ENCODE results near the gene PGD. TPM values are rescaled to one million over a fixed set of nuclear protein-coding genes. Genes with fewer than 3 reads are reported as not detected.

The PGD gene
- total RNA-seq, 2 experiments from 2014 or later, result 65.0 to 68.7 TPM

DNA sequence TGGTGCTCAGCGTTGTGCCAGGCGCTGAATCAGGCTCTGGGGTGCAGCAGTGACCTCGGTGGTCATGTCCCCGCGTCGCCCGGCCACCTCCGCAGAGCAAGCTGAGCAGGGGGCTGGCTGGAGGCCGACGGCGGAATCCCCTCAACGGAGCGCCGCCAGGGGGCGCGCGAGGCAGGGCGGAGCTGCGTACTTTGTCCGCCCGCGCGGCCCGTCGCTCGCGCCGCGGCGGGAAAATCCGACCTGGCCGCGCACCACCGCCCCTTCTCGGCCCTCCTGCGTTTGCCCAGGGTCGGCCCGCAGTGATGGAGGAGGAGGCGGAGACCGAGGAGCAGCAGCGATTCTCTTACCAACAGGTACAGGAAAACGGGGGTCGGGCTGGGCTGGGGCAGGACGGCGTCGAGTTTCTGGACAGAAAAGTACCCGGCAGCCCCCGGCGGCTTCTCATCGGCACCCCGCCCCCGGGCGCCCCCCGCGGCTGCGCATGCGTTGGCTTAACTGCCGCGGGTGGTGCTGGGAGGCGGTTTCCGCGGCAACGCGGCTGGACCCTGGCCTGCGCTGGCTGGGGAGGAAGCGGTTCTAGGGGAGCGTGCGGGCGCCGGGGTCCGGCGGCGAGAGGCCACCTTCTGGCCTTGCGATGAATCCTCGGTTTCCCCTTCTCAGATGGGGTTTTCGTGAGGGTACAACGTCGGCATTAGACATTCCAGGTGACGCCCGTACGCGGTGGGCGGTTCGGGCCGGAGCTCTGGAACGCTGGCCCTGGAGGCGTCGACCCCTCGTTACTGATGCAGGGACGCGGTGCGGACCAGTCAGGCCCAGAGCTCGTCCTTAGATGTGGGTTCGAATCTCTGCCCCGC lies 31.6 kb downstream of the PGD start, which contains the start of gene CENPS:
Gene CENPS, plus strand, starts transcription at position 218 of the 854 bp plus-strand sequence. Its CDS starts 85 bp downstream, at position 303.
- Mint-ChIP-seq H3K27ac (peak within 1 kb of the TSS; percentile 91), H3K27me3 (no peaks in the 10 kb centered on the region), H3K4me1 (peaks cover 31% of the 10 kb centered on the region), H3K36me3 (ENCODE audit: low read depth) (no peaks in the 10 kb centered on the region), H3K9me3 (no peaks in the 10 kb centered on the region), H3K4me3 (peak within 1 kb of the TSS; percentile 82)
- CTCF ChIA-PET, result interaction anchor here (0.6 to 4.6 kb wide), 31 partner anchors 10 to 546 kb away, joined by 3 to 61 read pairs (median 4); partner anchors contain the start of genes DFFA, KIF1B, LZIC and NMNAT1
- POLR2A ChIA-PET, result interaction anchor here (0.7 kb wide), 1 partner anchor 359 kb away, joined by 3 read pairs; no protein-coding TSS in a partner anchor
- DNase-seq, result peak; percentile 81

DNA sequence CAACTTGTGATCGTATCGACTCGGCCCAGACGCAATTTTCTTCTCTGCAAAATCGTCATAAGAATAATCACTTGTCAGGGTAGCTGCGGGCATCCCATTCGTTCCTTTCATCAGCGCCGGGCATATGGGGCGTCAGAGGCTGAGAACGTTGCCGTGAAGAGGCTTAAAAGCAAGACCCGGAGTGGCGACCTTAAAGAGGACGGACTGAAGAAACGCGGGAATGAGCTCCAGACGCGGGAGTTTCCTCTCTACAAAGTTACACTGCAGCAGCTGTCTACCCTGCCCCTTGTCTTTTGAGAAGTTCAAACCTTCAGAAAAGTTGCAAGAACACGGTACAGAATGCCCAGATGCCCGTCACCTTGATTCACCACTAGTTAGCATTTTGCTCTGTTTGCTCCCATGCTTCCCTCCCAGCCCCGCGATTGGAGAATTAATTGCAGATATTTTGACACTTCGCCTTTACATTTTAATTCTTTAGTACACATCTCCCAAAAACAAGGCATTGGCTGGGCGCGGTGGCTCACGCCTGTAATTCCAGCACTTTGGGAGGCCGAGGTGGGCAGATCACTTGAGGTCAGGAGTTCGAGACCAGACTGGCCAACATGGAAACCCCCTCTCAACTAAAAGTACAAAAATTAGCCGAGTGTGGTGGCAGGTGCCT lies 32.3 kb downstream of the PGD start:
- no peaks in the 10 kb centered on the region for H3K27me3 Mint-ChIP-seq
- peak overlapping the region; percentile 82 for H3K27ac Mint-ChIP-seq
- POLR2A ChIA-PET, result no interaction called here
- no peaks in the 10 kb centered on the region for H3K36me3 Mint-ChIP-seq (ENCODE audit: low read depth)
- peaks cover 31% of the 10 kb centered on the region for H3K4me1 Mint-ChIP-seq
- H3K9me3 Mint-ChIP-seq, result no peaks in the 10 kb centered on the region
- H3K4me3 Mint-ChIP-seq, result peak overlapping the region; percentile 82
- CTCF ChIA-PET, result interaction anchor here (0.8 to 4.6 kb wide), 13 partner anchors 14 to 547 kb away, joined by 3 to 61 read pairs (median 5); partner anchors contain the start of genes DFFA, KIF1B, LZIC and NMNAT1
- DNase-seq, result peak; percentile 22

DNA sequence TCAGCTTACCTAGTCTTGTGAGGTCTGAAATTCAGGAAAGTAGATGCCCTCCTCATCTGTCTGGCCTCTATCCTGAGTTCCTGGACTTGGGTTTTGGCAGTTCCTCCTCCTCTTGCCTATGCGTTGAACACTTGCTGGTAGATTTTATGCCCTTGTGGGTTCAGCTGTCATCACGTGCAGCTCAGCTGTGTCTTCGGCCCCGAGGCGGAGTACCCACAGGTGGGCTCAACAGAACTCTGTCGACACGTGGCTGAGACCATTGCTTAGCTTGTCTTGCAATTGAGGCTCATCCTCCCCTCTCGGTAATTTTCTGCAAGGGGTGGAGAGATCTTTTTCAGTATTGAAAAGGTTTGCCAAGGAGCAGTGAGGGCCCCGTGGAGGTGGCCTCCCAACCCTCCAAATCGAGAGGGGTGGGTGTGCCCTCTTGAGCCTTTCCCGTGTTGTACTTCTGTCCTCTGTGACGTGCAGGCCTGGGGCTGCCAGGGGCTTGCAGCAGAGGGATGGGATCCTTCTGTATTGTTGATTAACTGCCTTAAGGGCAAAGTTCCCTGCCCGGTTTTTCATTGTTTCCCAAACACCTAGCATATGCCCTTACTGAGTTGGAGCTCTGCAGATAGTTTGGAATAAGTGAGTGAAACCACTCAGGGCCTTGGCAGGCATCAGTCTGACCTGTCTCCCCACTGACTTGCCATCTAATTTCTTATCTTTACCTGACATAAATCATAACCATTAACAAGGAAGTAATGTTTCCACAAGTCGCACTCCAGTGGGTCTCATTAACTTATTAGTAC lies 34.2 kb downstream of the PGD start:
- CTCF ChIA-PET, result interaction anchor here (1.1 to 4.6 kb wide), 3 partner anchors 25 to 805 kb away, joined by 3 to 61 read pairs (median 4); no protein-coding TSS in a partner anchor
- POLR2A ChIA-PET, result no interaction called here
- no peak overlapping the region for H3K27ac Mint-ChIP-seq

DNA sequence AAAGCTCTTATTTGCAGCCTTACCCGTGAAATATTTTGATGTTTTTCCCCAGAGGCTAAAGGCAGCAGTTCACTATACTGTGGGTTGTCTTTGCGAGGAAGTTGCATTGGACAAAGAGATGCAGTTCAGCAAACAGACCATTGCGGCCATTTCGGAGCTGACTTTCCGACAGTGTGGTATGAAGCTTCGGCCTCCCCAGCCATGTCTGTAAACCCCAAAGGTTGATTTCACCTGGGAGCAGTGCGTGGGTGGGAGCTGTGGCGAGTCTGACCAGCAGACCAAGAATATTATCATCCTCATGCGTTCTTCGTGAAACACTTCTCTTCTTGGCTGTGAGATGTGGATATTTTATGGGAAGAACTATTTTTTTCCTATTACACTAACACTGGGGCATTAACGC lies 34.9 kb downstream of the PGD start:
- CTCF ChIA-PET, result interaction anchor here (1.1 to 1.4 kb wide), 2 partner anchors 23 to 24 kb away, joined by 3 read pairs; no protein-coding TSS in a partner anchor
- POLR2A ChIA-PET, result no interaction called here
- H3K27me3 Mint-ChIP-seq, result no peaks in the 10 kb centered on the region

More for the DNA sequence above, 34.2 kb downstream of the PGD start:
- peaks cover 25% of the 10 kb centered on the region for H3K4me1 Mint-ChIP-seq
- H3K36me3 Mint-ChIP-seq (ENCODE audit: low read depth), result no peaks in the 10 kb centered on the region
- H3K27me3 Mint-ChIP-seq, result no peaks in the 10 kb centered on the region
- no peak overlapping the region for H3K4me3 Mint-ChIP-seq
- no peaks in the 10 kb centered on the region for H3K9me3 Mint-ChIP-seq
- no peak for DNase-seq

DNA sequence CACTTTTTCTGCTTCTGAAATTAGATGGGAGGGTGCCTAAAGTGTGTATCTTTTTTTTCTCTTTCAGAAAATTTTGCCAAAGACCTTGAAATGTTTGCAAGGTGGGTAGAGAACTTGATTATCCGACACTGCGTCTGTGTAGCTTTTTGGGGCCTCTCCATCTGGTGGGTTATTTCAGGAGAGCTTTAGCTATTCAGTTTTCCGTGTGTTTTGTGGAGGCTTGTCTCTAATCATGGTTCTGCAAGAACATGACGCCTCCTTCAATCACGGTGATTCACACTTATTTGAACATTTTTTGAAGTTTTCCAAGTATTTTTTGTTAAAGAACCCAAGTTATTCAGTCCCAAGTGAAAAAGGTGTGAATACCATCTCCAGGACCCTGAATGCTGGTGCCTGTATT lies 35.7 kb downstream of the PGD start:
- ChIA-PET CTCF (interaction anchor here (1.1 to 1.4 kb wide), 2 partner anchors 22 to 23 kb away, joined by 3 read pairs; no protein-coding TSS in a partner anchor), POLR2A (no interaction called here)
- no peak overlapping the region for H3K27ac Mint-ChIP-seq
- no peaks in the 10 kb centered on the region for H3K36me3 Mint-ChIP-seq (ENCODE audit: low read depth)
- H3K4me1 Mint-ChIP-seq, result peaks cover 20% of the 10 kb centered on the region
- H3K4me3 Mint-ChIP-seq, result no peak overlapping the region
- no peaks in the 10 kb centered on the region for H3K9me3 Mint-ChIP-seq
- DNase-seq, result no peak
- H3K27me3 Mint-ChIP-seq, result no peaks in the 10 kb centered on the region

More for the DNA sequence above, 34.9 kb downstream of the PGD start:
- DNase-seq, result no peak
- Mint-ChIP-seq H3K4me1 (peaks cover 23% of the 10 kb centered on the region), H3K27ac (no peak overlapping the region), H3K36me3 (ENCODE audit: low read depth) (no peaks in the 10 kb centered on the region), H3K4me3 (no peak overlapping the region), H3K9me3 (no peaks in the 10 kb centered on the region)

DNA sequence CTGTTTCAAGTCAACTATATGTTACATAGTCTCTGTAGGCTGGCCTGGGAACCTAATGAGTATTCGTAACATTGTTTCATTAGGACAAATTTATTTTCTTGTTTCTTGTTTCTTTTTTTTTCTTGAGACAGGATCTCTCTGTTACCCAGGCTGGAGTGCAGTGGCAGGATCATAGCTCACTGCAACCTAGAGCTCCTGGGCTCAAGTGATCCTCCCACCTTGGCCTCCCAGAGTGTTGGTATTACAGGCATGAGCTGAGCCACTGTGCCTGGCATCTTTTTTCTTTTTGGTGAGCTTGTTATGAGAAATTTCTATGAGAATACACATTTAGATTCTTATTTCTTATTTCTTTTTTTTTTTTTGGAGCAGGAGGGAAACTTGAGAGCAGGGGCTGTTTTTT lies 38.2 kb downstream of the PGD start:
- Mint-ChIP-seq H3K4me1 (peaks cover 2% of the 10 kb centered on the region), H3K27ac (no peak overlapping the region), H3K9me3 (no peaks in the 10 kb centered on the region), H3K4me3 (no peak overlapping the region), H3K36me3 (ENCODE audit: low read depth) (peaks cover 6% of the 10 kb centered on the region), H3K27me3 (no peaks in the 10 kb centered on the region)
- ChIA-PET POLR2A (no interaction called here), CTCF (interaction anchor here (0.7 to 1.8 kb wide), 4 partner anchors 9 to 67 kb away, joined by 3 to 5 read pairs (median 4); no protein-coding TSS in a partner anchor)
- no peak for DNase-seq

DNA sequence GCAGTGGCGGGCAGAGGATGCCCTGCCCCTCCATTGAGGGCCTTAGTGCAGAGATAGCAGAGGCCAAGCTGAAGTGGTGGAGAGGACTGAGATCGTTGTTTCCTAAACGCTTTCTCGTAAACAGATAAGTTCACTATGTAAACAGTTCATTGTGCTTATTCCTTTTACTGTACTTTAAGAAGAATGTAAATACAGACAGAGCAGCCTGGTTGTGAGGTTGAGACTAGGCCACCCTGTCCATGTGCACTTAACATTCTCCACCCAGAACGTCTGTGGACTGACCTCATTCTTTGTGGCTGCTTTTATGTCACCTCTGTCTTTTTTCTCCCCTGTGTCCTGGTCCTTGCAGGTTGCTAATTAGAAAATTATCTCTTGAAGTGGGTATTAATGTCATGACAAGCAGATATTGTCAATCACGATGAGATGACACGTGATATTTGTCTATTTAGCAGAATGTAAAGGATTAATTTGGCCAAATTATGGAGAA lies 39.9 kb downstream of the PGD start:
- peaks cover 6% of the 10 kb centered on the region for H3K36me3 Mint-ChIP-seq (ENCODE audit: low read depth)
- no peak overlapping the region for H3K27ac Mint-ChIP-seq
- ChIA-PET POLR2A (no interaction called here), CTCF (interaction anchor here (0.8 kb wide), 1 partner anchor 15 kb away, joined by 3 read pairs; no protein-coding TSS in a partner anchor)
- DNase-seq, result no peak
- H3K9me3 Mint-ChIP-seq, result no peaks in the 10 kb centered on the region
- H3K4me1 Mint-ChIP-seq, result no peaks in the 10 kb centered on the region
- no peak overlapping the region for H3K4me3 Mint-ChIP-seq
- no peaks in the 10 kb centered on the region for H3K27me3 Mint-ChIP-seq

DNA sequence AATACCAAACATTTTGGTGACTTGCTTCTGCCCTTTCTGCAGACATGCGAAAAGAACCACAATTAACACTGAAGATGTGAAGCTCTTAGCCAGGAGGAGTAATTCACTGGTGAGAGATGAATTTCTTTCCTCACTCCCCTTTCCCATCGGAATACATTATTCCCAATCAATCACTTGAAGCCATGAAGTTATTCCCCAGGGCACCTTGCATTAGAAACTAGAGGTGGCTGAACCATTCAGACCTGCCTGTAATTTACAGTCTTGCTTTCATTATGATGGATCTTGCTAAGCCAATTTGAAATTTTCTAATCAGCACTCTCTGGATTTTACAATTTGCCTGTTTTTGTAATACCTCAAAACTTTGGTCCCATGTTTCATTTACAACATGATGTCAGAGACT lies 41.4 kb downstream of the PGD start:
- Mint-ChIP-seq H3K4me3 (no peak overlapping the region), H3K36me3 (ENCODE audit: low read depth) (peaks cover 8% of the 10 kb centered on the region), H3K27me3 (no peaks in the 10 kb centered on the region), H3K4me1 (no peaks in the 10 kb centered on the region), H3K27ac (no peak overlapping the region), H3K9me3 (no peaks in the 10 kb centered on the region)
- DNase-seq, result no peak
- CTCF ChIA-PET, result no interaction called here
- POLR2A ChIA-PET, result no interaction called here

DNA sequence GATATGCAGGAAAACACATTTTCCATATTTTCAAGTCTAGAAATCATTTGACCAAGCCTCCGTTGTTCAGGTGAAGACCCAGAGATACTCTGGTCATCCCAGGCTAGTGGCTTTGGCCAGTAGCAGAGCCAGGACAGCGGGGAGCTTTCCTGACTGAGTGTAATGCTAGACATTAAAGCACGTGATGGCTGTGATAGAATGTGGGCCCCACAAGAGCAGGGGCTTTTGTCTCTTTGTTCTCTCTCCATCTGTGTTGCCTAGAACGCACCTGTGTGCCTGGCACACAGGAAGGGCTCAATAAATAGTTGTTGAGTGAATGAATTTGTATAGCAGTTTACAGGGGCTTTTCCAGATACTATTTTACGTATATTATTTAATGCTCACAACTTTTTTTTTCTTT lies 41.9 kb downstream of the PGD start:
- H3K27ac Mint-ChIP-seq, result no peak overlapping the region
- ChIA-PET POLR2A (no interaction called here), CTCF (no interaction called here)
- H3K27me3 Mint-ChIP-seq, result no peaks in the 10 kb centered on the region
- H3K4me3 Mint-ChIP-seq, result no peak overlapping the region
- peaks cover 8% of the 10 kb centered on the region for H3K36me3 Mint-ChIP-seq (ENCODE audit: low read depth)
- DNase-seq, result no peak
- no peaks in the 10 kb centered on the region for H3K4me1 Mint-ChIP-seq
- no peaks in the 10 kb centered on the region for H3K9me3 Mint-ChIP-seq

DNA sequence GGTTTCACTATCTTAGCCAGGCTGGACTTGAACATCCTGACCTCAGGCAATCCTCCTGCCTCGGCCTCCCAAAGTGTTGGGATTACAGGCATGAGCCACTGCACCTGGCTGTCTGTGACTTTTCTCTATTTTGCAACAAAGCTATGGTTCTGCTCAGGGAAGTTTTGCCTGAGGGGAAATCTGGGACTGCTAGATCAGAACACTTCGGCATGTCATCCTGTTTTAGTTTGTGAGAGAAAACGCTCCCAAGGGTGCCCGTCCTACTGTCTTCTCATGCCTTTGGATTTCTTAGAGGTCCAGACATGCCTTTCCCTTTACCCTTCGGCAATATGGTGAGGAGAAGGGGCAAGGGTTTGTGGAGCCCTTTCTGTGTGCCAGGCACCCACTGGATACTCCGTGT lies 45.4 kb downstream of the PGD start:
- Mint-ChIP-seq H3K4me1 (no peaks in the 10 kb centered on the region), H3K27me3 (no peaks in the 10 kb centered on the region), H3K4me3 (no peak overlapping the region), H3K27ac (no peak overlapping the region), H3K9me3 (no peaks in the 10 kb centered on the region), H3K36me3 (ENCODE audit: low read depth) (peaks cover 8% of the 10 kb centered on the region)
- no peak for DNase-seq
- ChIA-PET POLR2A (no interaction called here), CTCF (interaction anchor here (3.8 kb wide), 1 partner anchor 14 kb away, joined by 16 read pairs; the partner anchor contains the start of gene CENPS)

DNA sequence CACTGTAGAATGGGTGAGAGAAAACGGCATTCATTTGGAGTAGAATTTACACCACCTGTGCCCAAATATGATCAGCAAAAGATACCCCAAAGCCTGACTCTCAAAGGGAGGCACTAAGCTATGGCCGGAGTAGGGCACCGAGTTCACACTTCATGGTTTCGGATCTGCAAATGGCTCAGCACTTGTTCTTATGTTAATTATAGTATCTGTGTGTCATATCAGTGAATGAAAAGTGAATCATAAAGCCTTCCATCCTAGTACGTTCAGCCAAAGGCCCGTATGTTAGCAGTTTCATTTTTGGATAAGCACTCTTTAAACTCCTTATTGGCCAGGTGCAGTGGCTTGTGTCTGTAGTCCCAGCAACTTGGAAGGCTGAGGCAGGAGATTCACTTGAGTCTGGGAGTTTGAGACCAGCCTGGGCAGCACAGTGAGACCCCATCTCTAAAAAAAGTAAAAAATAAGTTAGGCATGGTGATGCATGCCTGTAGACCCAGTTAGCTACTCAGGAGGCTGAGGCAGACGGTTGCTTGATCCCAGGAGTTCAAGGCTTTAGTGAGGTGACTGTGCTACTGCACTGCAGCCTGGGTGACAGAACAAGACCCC lies 46.0 kb downstream of the PGD start:
- Mint-ChIP-seq H3K4me1 (no peaks in the 10 kb centered on the region), H3K27me3 (no peaks in the 10 kb centered on the region), H3K27ac (no peak overlapping the region), H3K4me3 (no peak overlapping the region), H3K36me3 (ENCODE audit: low read depth) (peaks cover 8% of the 10 kb centered on the region), H3K9me3 (no peaks in the 10 kb centered on the region)
- ChIA-PET CTCF (interaction anchor here (3.8 kb wide), 1 partner anchor 15 kb away, joined by 16 read pairs; the partner anchor contains the start of gene CENPS), POLR2A (interaction anchor here (0.7 kb wide), 1 partner anchor 20 kb away, joined by 3 read pairs; no protein-coding TSS in a partner anchor)
- no peak for DNase-seq

Measured in activated CD4-positive, alpha-beta T cell treated with anti-CD3 and anti-CD28 coated beads, Interleukin-2, amount 10 ng/mL, durations not matched to agents 7 days and 5 days (primary cell).